Renal cortical epithelial cell (primary cell): ENCODE data around the gene CARNS1. TPM values are rescaled to one million over a fixed set of nuclear protein-coding genes. Genes with fewer than 3 reads are reported as not detected.
A peak's percentile ranks its signal among the peaks of the same experiment; 100 is the strongest.

Source experiments
- DNase-seq: peaks from one replicate; pipeline ENCODE4 v3.0.0-alpha.2; 2011; ENCODE audit warnings: low read depth
- total RNA-seq: library from RNA; depleted of rRNA; stranded (reverse); fragments of >200 nt; gene quantifications from 2 replicates; pipeline ENCODE4 v1.2.3, GENCODE V29; 2014

Gene CARNS1
- total RNA-seq, 1 donor from 2014 or later = 0.20 TPM

DNA sequence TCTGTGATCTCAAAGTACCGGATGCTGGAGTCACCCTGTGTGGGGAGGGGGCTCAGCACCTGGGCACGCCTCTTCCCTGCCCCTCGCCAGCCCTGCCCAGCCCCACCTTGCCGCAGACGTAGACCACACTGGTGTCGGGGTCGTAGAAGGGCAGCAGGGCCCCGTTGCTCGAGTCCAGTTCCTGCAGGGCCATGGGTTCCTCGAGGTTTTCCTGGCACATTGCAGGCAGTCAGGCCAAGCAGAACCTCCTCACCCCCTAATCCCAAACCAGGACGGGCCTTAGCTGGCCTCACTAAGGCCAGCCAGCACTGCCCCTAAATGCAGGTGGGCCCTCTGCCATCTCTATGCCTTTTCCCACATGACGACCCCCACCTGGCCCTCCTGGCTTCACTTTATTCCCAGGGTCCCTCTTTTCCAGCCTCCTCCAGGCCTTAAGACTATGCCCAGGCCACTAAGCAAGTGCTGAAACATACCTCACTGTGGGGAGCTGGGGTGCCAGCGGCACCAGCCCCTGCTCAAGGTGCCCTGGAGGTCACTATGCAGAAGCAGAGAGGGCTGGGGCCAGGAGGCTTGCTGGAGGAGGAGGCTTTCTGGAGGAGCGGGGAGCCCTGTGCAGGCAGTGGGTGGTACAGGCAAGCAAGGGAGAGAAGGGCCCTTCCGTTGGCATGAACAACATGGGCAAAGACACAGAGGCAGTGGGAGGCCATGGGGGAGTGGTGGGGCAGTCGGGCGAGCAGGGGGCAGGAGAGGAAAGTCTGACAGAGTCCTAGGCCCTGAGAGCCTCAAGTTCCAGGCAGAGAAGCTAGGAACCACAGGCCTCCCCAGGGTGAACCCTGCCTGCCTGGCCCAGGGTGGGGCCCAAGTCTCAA lies 25.0 kb downstream of the CARNS1 start:
- no peak for DNase-seq

DNA sequence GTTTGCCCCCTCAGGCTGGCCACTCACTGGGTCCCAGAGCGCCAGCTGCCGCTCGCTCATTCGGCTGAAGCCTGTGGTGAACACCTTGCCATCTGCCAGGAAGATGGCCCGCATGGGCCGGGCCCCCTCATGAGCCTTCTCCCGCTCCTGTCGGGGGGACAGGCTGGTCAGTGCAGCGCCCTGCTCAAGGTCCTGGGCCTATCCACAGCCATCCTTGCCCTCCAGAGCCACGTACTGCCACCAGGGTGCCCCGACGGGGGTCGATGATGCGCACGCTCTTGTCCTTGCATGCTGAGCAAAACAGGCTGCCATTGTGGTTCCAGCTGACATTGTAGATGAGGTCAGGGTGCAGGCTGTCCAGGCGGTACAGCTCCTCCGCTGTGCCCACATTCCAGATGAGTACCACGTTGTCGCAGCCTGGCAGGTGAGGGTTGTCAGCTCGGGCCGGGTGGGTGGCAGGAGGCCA lies 25.7 kb downstream of the CARNS1 start:
- DNase-seq = no peak

DNA sequence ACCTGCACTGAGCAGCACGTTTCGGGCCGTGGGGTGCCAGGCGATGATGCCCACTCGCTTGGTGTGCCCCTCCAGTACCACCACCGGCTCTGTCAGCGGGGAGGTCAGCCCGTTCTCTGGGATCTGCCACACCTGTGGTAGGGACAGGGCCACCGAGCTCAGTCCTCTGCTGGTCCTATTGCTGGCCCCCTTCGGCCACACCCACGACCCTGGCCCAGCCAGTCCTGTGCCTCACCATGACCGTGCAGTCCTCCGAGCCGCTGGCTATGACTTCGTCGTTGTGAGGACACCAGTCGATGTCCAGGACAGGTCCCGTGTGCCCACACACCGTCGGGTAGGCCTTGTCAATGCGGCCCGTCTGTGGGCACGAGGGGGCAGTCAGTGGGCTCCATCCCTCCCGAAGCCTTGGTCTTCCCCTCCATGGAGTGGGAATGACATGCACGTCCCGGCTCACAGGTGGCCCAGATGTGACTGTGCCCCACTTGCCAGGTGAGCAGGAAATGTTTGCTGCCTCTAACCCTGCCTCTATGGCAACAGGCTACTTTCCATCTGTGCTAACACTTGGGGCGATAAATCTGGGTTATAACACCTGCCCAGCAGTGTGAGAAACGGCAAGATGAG lies 26.4 kb downstream of the CARNS1 start:
- no peak for DNase-seq

DNA sequence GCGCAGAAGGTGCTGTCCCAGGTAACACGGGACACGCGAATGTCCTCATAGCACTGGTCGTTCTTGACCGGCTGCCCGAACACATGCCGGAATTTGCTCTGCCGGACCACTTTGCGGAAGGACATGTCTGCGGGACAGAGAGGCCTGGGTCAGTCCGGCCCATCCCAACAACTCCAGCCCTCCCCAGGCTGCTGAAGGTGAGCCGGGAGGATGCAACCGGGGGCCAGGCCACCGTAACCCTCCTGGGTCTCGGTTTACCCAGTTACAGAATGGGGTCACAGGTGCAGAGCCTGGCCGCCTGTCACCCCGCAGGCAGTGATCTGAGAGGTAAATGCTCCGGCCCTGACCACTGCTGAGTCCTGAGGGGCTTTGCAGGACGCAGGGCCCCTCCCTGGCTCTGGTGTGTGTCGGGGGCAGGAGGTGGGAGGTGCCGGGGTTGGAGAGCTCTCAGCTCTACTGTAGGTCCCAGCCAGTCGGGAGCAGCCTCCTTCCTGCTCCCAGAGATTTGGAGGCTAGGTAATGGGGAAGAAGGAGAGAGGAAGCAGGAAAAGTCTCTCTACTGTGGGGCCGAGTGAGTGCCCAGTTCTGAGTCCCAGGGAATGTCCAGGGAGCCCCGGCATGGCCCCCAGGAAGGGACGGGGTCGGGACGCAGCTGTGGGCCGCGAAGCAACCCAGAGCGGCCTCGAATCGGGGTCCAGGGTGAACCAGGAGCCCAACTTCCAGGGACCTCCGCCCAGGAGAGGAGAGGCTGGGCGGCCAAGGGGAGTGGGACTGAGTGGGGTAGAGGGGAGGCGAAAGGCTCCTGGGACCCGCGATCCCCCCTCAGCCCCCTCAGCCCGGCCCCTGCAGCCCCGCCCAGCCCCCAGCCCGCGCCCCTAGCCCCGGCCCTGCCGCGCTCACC lies 27.3 kb downstream of the CARNS1 start:
- DNase-seq = no peak

DNA sequence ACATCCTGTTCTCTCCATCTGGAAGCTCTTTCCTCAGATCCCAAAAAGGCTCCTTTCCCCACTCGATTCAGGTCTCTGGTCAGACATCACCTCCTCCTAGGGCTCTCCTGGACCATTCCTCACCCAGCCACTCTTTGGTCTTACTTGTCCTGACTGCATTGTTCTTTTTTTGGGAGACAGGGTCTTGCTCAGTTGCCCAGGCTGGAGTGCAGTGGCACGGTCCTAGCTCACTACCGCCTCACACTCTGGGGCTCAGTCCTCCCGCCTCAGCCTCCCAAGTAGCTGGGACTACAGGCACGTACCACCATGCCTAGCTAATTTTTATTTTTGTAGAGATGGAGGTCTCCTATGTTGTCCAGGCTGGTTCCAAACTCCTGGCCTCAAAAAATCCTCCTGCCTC lies 30.0 kb downstream of the CARNS1 start:
- DNase-seq = no peak

DNA sequence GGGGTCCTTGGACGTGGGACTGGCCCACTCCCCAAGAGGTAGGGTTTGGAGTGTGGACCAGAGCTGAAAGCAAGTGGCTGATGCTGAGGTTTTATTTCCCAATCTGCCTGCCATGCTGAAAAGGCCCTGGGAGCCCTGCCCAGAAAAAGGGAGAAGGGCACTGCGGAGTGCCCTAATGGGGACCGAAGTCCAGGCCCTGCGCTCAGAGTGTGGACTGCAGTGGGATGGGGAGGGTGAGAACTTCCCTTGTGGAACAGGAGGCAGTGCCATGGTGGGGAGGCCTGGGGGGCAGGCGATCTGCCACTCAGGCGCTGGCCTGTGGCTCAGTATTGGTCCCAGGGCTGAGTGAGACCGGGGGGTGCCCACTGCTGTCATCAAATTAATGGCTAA lies 32.7 kb downstream of the CARNS1 start:
- DNase-seq = no peak

DNA sequence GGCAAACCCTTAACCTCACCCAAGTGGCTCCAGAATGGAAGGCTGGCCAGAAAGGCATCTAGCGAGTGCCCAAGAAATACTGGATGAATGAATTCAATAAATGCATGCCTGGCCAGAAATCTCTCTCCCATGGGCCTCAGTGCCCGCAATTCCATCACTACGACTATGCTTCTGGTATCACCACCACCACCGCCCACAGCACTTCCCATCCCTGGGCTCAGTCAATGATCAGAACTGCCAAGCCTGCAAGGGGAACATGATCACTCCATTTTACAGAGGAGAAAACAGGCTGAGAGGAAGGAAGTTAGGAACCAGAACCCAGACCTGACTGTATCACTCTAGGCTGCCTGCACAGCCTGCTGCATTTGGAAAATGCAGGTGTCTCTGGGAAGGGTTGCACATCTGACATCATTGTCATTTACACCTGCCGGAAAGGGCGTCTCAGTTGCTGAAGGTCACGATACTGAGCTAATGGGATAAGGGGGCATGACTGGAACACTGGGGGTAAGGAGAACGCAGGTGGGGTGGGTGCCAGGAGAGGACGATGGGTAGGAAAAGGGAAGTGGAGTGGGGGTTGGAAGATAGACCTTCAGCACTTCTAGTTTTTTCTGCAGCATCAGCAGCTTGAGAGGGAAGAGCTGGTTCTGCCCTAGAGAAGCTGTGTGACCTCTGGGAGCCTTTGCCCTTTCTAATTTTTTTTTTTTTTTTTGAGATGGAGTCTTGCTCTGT lies 33.8 kb downstream of the CARNS1 start:
- no peak for DNase-seq

DNA sequence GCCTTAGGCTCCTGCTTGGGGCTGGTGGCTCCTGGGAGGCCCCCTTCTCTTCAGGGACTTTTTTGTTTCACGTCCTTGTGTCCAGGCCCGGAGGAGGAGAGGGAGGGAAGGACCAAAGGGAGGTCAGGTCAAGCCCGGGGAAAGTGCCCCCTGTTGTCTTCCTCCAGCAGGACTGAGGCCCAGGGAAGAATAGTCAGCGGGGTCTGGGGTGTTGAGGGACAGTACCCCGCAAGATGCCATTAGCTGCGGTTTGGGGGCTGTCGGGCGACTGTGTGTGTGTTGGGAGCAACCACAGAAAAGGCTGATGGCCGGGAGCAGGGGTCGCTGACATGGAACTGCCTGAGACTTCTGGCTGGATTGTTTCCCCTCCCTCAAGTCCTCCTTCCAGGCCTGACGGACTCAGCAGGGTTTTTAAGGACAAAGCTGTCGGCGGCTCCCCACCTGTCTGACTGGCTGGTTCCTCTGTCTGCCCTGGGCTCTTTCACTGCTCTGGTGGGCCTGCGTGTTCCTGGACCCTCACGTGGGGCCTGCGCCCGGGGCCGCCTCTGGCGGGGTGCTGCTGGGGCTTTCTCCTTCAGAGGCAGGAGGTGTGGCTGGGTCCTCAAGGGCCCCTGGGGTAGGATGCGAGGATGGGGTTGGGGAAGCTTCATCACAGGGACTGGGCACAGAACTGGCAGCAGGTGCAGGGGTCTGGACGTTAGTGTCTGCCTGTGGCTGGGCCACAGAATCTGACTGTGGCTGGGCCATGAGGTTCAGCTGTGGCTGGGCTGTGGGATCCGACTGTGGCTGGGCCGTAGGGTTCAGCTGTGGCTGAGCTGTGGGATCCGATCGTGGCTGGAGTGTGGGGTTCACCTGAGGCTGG lies 35.5 kb downstream of the CARNS1 start:
- no peak for DNase-seq

DNA sequence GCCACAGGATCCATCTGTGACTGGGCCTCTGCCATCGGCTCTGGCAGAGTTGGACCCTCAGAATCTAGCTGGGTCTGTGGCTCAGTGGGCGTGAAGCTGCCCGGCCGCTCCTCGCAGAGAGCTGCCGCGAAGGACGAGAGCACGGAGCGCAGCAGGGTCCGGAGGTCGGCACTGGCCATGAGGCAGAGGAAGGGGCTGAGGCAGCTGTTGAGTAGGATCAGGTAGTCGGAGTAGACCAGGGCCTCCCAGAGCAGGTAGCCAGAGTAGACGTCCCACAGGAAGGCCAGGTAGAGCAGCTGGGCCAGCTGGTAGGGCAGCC lies 36.1 kb downstream of the CARNS1 start:
- no peak for DNase-seq

DNA sequence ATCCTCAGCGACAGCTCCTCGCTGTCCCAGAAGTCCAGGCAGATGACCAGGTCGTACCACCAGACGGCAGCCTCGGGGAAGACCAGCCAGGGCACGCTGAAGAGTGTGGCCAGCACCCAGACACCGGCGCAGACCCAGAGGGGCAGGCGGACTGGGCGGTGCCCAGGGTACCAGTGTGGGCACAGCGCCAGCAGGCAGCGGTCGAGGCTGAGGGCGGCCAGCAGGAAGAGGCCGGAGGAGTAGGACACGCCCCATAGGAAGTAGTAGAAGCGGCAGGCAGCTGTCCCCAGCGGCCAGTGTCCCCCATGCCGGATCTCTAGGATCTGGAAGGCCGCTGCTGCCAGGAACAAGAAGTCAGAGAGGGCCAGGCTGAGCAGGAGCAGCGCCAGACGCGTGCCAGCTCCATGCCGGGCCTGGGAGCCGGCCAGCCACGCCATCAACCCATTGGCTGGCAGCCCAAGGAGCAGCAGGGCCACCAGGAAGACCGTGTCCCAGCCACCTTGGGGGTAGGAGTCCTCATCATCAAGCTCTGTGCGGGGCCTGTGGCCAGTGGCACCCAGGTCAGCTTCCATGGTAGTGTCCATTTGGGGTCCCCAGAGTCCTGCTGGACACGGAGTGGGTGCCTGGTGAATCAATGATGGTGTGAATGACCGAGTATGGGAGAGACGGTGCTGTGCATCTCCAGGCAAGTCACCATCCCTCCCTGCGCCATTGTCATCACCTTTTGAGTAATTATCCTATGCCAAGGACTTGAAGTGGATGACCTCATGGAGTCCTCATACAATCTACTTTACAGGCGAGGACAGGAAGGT lies 36.9 kb downstream of the CARNS1 start, which contains the start of gene GPR152:
GPR152 (minus strand) TSS at position 589 of the 812 bp plus-strand sequence; CDS start at position 584, 5 bp downstream.
- no peak for DNase-seq

DNA sequence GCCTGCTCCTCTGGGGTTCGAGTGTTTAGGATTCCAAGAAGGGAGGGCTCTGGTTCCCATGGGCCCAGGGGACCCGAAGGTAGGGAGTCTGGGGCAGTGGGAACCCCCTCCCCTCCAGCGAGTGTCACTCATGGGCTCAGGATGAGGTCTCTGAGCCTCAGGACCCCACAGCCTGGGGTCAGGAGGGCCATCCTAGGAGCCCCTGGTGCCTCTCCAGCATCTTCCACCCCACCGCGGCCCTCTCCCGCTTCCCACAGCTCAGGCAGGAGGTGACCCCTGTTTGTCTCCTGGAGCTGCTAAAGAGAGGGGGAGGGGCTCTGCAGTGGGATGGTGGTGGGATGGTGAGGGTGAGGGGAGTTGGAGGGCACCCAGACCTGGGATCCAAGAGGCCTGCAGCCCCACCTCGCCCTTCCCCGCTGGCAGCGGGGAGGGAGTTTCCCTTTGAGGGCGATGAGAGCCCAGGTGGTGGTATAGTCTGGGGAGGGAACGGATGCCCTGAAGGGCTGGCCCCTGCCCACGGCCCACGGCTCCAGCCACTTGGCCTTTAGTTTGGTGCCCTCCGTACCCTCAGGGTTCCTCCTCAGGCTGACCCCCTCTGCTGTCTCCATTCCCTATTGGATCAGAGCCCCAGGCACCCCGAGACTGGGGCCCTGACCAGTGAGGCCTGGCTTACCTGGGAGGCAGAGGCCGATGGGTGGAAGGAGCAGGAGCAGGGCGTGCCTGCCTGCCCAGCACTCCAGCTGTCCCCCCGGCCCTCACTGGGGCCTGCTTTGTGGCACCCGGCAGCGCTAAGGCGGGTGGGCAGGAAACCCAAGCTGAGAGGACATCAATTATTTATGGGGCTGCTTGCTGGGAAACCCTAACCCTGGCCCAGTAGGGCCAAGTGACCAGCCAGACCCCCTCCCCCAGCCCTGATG lies 38.6 kb downstream of the CARNS1 start:
- DNase-seq = no peak

DNA sequence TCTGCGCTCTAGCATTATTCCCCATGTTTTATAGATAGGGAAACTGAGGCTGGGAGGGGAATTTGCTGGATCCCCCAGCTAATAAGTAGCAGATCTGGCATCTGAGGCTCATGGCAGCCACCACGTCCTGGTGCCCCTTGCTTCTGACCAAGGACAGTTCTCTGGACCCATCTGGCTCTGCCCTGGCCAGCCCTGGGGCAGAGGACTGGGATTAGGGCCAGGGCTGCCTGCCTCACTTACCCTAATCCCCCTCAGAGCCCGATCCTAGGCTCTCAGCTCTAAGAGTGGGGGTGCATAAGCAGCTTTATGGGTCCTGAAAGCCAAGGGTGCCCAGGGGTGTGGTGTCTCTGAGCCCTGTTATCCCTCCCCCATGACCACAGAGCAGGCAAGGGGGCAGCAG lies 39.6 kb downstream of the CARNS1 start, which contains the start of gene CABP4:
CABP4 (plus strand) TSS at position 301 of the 400 bp plus-strand sequence; CDS start at position 371, 70 bp downstream.
- DNase-seq = no peak

DNA sequence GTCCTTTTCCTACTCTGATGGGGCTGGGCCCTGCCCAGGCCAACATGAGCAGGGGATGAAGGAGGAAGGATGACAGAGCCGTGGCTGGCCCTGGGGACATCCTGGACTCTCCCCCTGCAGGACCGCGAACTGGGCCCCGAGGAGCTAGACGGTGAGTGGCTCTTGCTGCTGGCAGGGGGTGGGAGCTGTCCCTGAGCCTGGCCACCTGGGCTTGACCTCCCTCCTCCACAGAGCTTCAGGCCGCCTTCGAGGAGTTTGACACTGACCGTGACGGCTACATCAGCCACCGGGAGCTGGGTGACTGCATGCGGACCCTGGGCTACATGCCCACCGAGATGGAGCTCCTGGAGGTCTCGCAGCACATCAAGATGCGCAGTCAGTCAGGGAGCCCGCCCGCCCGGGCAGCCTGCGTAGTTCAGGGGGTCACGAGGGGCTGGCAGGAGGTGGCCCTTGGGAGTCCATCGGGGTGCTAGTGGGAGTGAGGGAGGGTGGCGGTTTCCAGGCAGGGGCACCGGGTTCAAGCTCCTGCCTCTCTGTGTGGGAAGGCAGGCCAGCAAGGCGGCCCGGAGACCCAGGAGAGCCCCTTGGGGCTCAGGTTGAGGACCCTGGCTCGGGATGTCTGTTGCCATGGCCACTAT lies 40.7 kb downstream of the CARNS1 start:
- no peak for DNase-seq

DNA sequence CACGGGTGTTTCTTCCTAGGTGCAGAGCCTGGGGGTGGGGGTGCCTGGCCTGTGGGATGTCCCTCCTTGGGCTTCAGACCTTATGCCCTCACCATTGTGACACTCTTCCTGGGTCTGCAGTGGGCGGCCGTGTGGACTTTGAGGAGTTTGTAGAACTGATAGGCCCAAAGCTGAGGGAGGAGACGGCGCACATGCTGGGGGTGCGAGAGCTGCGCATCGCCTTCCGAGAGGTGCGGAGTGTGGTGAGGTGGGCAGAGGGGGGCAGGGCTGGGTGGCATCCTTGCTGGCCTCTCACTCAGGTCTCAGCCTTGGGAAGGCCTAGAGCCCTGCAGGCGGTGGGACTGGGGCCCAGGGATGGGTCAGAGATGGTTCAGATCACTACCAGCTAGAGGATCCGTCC lies 42.0 kb downstream of the CARNS1 start:
- no peak for DNase-seq

DNA sequence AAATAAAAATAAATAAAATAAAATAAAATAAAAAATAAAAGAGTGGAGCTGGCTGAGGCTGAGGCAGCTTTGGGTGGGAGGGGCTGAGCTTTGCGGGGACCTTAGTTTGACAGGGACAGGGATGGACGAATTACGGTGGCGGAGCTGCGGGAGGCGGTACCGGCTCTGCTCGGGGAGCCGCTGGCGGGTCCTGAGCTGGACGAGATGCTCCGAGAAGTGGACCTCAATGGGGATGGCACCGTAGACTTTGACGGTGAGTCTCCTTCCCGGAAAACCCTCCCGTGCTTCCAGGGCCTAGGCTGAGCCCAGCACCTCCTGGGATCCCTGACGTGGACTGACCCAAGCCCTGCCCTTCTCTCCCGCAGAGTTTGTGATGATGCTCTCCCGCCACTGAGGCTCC lies 42.8 kb downstream of the CARNS1 start:
- DNase-seq = no peak

DNA sequence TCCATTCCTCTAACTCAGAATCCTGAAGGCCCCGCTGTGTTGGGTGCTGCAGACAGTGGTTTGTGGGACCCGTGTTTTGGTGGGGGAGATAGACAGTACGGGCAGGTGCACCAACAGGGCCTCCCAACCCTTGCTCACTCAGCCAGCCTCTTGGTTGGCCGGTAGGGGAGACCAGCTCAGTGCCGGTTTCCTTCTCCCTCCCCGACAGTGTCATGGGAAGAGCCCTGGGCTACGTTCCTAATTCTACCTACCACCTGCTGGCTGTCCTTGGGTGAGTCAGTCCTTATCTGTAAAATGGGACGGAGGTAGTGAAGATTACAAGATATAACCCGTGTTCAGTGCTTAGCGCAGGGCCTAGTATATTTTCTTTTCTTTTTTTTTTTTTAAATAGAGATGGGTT lies 47.7 kb downstream of the CARNS1 start:
- DNase-seq = no peak

DNA sequence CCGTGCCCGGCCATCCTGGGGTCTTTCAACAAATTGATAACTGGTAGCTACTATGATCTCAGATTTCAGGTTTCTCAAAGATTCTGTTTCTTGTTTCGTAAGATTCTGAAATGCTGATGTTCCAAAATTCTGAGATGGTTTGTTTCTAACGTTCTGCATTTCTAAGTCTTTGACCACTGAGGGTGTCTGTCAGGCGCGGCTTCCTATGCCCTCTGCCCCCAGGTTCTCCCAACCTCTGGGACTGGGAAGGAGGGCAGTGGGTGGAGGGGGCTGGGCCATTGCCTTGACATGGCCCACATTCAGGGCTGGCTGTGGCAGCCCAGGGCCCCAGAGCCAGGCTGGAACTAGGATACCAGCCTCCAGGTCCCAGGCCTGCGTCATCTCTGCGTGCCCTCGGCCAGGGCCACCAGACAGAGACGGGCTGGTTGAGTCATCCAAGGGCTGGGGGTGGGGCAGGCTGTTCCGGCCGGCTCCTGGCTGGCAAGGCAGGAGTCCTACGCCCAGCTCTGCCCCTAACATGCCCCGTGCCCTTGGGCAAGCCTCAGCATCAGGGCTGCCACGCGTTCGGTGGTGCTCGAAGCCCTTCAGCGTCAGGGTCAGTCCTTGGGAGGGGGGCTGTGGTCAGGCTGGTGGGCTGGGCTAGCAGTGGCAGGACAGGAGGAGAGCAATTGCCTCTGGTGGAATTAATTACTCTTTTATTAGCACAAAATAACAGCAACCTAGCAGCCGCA lies 48.4 kb downstream of the CARNS1 start:
- DNase-seq = peak; percentile 63
